CD4-positive, alpha-beta T cell (primary cell): ENCODE results near the gene DECR2. TPM values are rescaled to one million over a fixed set of nuclear protein-coding genes. Genes with fewer than 3 reads are reported as not detected.

Experiments used
- ATAC-seq: fragments of 200-7000 bp; cut with Tn5 transposase; one replicate; pipeline ENCODE4 v1.10.0; 2022; ENCODE audit warnings: mild to moderate bottlenecking; ENCODE audit not compliant: poor library complexity
- CTCF ChIA-PET: fragments of 350-600 bp; sonication (Branson Sonifier 250); formaldehyde crosslinking; loops from one replicate; lab custom pipeline; 2021; ENCODE audit warnings: antibody characterized with exemption, inconsistent platforms; lab: Charles Lee
- POLR2A ChIA-PET: fragments of 350-600 bp; sonication (Branson Sonifier 250); formaldehyde crosslinking; loops from one replicate; lab custom pipeline; 2021; ENCODE audit warnings: antibody characterized with exemption, inconsistent platforms; lab: Charles Lee
- DNase-seq, 14 experiments: peaks; one replicate each; pipeline ENCODE4 v3.0.0-alpha.2; 2013 to 2020; ENCODE audit warnings: mixed read lengths in 2 of 14
- H3K27ac ChIP-seq, 2 donors: one replicate each; pipeline versions ENCODE4 v1.5.1 to v1.7.0; 2013; ENCODE audit warnings: low read length in 2 of 2, low read depth in 1 of 2, mild to moderate bottlenecking in 1 of 2
- H3K27me3 ChIP-seq, 2 experiments: 1 replicate in 1 of 2; 2 replicates in 1 of 2; pipeline versions ENCODE4 v1.6.1 to v1.7.0; 2013; ENCODE audit warnings: low read length in 2 of 2, control low read depth in 1 of 2, mild to moderate bottlenecking in 1 of 2, moderate library complexity in 1 of 2; ENCODE audit not compliant: insufficient read depth in 2 of 2, control insufficient read depth in 1 of 2
- H3K36me3 ChIP-seq: one replicate; pipeline ENCODE4 v1.6.1; 2013; ENCODE audit warnings: low read length, control low read depth; ENCODE audit not compliant: insufficient read depth
- H3K4me1 ChIP-seq: one replicate; pipeline ENCODE4 v1.6.1; 2013; ENCODE audit warnings: low read length, control low read depth; ENCODE audit not compliant: insufficient read depth
- H3K4me3 ChIP-seq: one replicate; pipeline ENCODE4 v1.5.1; 2013; ENCODE audit warnings: mild to moderate bottlenecking, low read length, moderate library complexity
- H3K9me3 ChIP-seq, 2 experiments: 1 replicate in 1 of 2; 2 replicates in 1 of 2; pipeline versions ENCODE4 v1.6.1 to v1.7.0; 2013; ENCODE audit warnings: low read length in 2 of 2, mild to moderate bottlenecking in 2 of 2, control low read depth in 1 of 2, moderate library complexity in 1 of 2; ENCODE audit not compliant: control insufficient read depth in 1 of 2, insufficient read depth in 1 of 2
- H3K27ac Mint-ChIP-seq: one replicate; pipeline ENCODE4 v1.8.0; 2020; ENCODE audit warnings: mixed read lengths
- H3K27me3 Mint-ChIP-seq: one replicate; pipeline ENCODE4 v1.8.0; 2021; ENCODE audit warnings: mixed read lengths
- H3K36me3 Mint-ChIP-seq: one replicate; pipeline ENCODE4 v1.8.0; 2021; ENCODE audit warnings: low read depth, mixed read lengths
- H3K4me1 Mint-ChIP-seq: one replicate; pipeline ENCODE4 v1.8.0; 2021; ENCODE audit warnings: low read depth, mixed read lengths
- H3K4me3 Mint-ChIP-seq: one replicate; pipeline ENCODE4 v1.8.0; 2020; ENCODE audit warnings: mild to moderate bottlenecking, mixed read lengths
- H3K9me3 Mint-ChIP-seq: one replicate; pipeline ENCODE4 v1.8.0; 2020; ENCODE audit warnings: mixed read lengths
- CTCF ChIP-seq: fragments of 200-600 bp; IDR thresholded peaks from one replicate; pipeline ENCODE4 v1.8.0; 2022; ENCODE audit warnings: antibody characterized with exemption, mild to moderate bottlenecking
- intact Hi-C, 2 experiments: fragments of 100-400 bp; cut with DNase I in 1 of 2; cut with micrococcal nuclease in 1 of 2; formaldehyde crosslinking; loops; one replicate each; pipeline versions ENCODE4 v1.15.1 to v1.9.0; 2023 to 2025; cut with DNase I, micrococcal nuclease
- total RNA-seq, 174 experiments: library from RNA in 2 of 174; stranded (reverse) in 2 of 174; gene quantifications; one replicate each; pipeline ENCODE4 v1.2.3 and lab custom pipeline; 2021 to 2026

Gene DECR2
- total RNA-seq, 2 experiments from 2014 or later = 5.7 to 7.0 TPM

GRCh38 chr16:381012-381788 lies 20.5 kb upstream of the DECR2 start:
- H3K4me3 ChIP-seq = peak overlapping the region; percentile 73
- peak overlapping the region; percentile 98 for H3K27ac Mint-ChIP-seq
- intact Hi-C loops = loop anchor here in 1 of 2 experiments (1.0 to 5.0 kb wide), 2 partner anchors 11 to 146 kb away; partner anchors contain the start of genes CAPN15 and MRPL28

GRCh38 chr16:381789-382717 lies 19.6 kb upstream of the DECR2 start, which contains the start of gene PGAP6:
PGAP6 (minus strand) TSS chr16:381978; CDS start chr16:381821, 157 bp downstream.
- peak within 1 kb of the TSS; percentile 98 for H3K27ac Mint-ChIP-seq
- H3K27me3 Mint-ChIP-seq = no peaks in the 10 kb centered on the region
- ChIA-PET POLR2A (interaction anchor here (1.0 to 5.9 kb wide), 10 partner anchors 10 to 275 kb away, joined by 3 to 60 read pairs (median 4); partner anchors contain the start of genes DECR2, LUC7L, MRPL28 and RAB11FIP3), CTCF (interaction anchor here (1.0 to 2.3 kb wide), 2 partner anchors 10 to 20 kb away, joined by 3 to 8 read pairs; partner anchors contain the start of gene DECR2)
- H3K36me3 Mint-ChIP-seq = peaks cover 16% of the 10 kb centered on the region
- peaks cover 53% of the 10 kb centered on the region for H3K4me1 ChIP-seq
- peak; percentile 42 for ATAC-seq
- DNase-seq = peak in 12 of 14 experiments; percentile 35 to 87 (median 71)
- peak within 1 kb of the TSS; percentile 73 for H3K4me3 ChIP-seq
- peaks cover 26% of the 10 kb centered on the region for H3K4me1 Mint-ChIP-seq
- TF ChIP-seq CTCF = no peak
- no peaks in the 10 kb centered on the region for H3K9me3 ChIP-seq
- no peaks in the 10 kb centered on the region for H3K27me3 ChIP-seq
- intact Hi-C loops = loop anchor here (1.0 to 5.0 kb wide), 6 partner anchors 12 to 145 kb away; partner anchors contain the start of genes NME4 (in 2 of the 2), CAPN15 (in 1 of the 2), MRPL28 (in 1 of the 2) and RAB11FIP3 (in 1 of the 2)
- peak within 1 kb of the TSS in 1 of 2 donors; percentile 64 for H3K27ac ChIP-seq
- H3K36me3 ChIP-seq = peaks cover 8% of the 10 kb centered on the region
- H3K4me3 Mint-ChIP-seq = peak within 1 kb of the TSS; percentile 84
- H3K9me3 Mint-ChIP-seq = no peaks in the 10 kb centered on the region

More at GRCh38 chr16:381012-381788, 20.5 kb upstream of the DECR2 start:
- Mint-ChIP-seq H3K9me3 (no peaks in the 10 kb centered on the region), H3K36me3 (peaks cover 20% of the 10 kb centered on the region), H3K27me3 (no peaks in the 10 kb centered on the region), H3K4me3 (peak overlapping the region; percentile 80), H3K4me1 (peaks cover 26% of the 10 kb centered on the region)
- H3K36me3 ChIP-seq = peaks cover 15% of the 10 kb centered on the region
- TF ChIP-seq CTCF = no peak
- ChIA-PET CTCF (no interaction called here), POLR2A (interaction anchor here (1.4 to 5.9 kb wide), 6 partner anchors 10 to 274 kb away, joined by 3 to 60 read pairs (median 14); partner anchors contain the start of genes AXIN1, DECR2, MRPL28 and RAB11FIP3)
- no peaks in the 10 kb centered on the region for H3K27me3 ChIP-seq
- ATAC-seq (peak; percentile 35), DNase-seq (peak in 3 of 14 experiments; percentile 27 to 51 (median 35))
- peak overlapping the region in 1 of 2 donors; percentile 64 for H3K27ac ChIP-seq
- H3K9me3 ChIP-seq = no peaks in the 10 kb centered on the region
- peaks cover 53% of the 10 kb centered on the region for H3K4me1 ChIP-seq
